Activated CD4-positive, alpha-beta T cell treated with anti-CD3 and anti-CD28 coated beads, Interleukin-2, amount 50 U/mL, for 4 hours (primary cell): Measurements from ENCODE around the gene QSOX1.

Experiments
- DNase-seq, 2 experiments: peaks; one replicate each; pipeline ENCODE4 v3.0.0-alpha.2; 2020

Gene QSOX1

GRCh38 chr1:180150982-180151381 lies 3.7 kb upstream of the QSOX1 start:
- DNase-seq: no peak

DNA sequence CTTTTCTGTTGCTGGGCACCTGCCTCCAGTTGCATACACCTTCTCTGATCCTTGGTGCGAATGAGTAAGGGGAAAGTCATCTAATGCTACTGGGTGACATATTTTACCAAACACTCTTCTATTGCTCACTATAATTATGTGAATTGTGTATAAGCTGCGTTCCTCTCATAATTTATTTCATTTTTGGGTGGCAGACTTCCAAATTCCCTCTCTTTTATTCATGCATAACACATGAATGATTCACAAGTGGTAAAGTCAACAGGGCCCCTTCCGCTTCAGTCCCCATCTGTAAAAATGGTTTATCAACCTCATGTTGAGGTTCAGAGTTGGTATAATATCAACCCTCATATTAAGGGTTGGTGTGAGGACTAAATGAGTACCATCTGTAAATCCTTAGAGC lies 3.2 kb upstream of the QSOX1 start:
- no peak for DNase-seq

- DNase-seq: no peak
Observed at GRCh38 chr1:180152588-180152987, 2.1 kb upstream of the QSOX1 start.

GRCh38 chr1:180153032-180153431 lies 1.6 kb upstream of the QSOX1 start:
- DNase-seq: no peak

DNA sequence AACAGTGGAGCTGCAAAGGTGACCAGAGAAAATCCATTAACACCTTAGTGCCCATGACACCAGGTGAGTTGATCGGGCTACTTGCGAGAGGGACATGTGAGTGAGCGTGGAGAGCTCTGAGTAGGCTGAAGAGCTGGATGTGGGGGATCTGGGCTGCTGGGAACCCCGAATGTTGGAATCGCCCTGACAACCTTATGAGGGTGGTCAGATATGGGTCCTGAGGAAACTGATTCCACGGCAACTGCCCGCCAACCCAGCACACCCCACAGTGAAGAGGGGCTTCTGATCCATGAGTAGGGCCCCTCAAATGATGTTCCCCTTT lies 705 bp upstream of the QSOX1 start:
- no peak for DNase-seq

- DNase-seq: peak; percentile 6 to 16
Observed at GRCh38 chr1:180155182-180155682, 563 bp downstream of the QSOX1 start.

DNA sequence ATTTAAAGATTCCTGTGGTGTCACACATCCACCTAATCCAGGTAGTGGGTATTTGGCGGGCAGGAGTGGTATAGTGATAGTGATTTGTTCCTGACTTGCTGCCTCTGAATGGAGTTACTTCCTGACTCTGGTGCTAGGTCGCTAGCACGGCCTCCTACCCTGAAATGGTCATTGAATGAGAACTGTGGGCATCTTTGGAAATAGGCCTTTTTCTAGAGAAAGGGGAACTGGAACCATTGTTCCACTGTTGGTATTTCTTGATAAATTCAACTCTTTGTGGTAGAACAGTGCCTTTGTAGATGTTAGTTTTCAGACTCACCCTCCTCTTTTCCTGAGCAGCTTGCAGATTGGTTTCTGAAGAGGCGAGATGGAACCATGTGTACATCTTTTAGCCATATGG lies 1.5 kb downstream of the QSOX1 start:
- DNase-seq: no peak

GRCh38 chr1:180156631-180157091 lies 2.0 kb downstream of the QSOX1 start:
- no peak for DNase-seq

DNA sequence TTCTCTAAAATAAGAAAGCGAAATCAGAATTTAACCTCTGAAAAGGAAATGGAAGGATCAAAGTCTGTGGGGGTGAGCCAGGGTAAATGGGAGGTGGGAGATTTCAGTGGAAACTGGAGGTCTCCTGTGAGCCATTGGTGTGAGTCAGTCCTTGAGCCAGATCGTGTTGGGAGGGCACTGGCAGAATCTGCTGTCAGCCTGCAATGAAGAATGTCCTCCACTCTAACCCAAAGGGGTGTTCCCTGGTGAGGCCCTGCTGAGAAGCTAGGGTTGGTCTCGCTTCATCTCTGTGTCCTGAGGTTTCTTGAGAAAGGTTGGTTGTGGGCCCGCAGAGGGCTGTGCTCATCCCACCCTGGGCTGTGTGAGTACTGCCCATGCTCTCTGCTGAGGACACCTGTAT lies 2.4 kb downstream of the QSOX1 start:
- DNase-seq: no peak

DNA sequence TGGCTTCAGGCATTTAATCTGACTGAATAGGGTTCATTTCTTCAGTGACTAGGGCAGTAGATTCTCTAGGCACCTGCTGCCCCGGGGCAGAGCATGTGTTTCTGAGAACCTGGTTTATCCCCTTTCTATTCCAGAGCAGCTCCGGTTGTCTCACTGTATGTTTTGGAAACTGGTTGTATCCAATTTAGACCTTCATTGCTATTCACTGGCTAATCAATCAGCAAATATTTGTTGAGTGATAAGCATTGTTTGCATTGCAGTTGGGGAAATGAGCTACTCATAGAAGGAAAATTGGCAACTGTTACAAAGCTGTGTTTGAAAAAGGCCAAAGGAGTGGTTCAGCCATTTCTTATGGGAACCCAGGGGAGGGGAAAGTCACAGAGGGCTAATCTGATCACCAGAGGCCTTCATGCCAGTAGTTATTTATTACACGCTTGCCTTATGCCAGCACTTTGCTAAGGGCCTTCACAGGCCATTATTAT lies 2.9 kb downstream of the QSOX1 start:
- no peak for DNase-seq

DNA sequence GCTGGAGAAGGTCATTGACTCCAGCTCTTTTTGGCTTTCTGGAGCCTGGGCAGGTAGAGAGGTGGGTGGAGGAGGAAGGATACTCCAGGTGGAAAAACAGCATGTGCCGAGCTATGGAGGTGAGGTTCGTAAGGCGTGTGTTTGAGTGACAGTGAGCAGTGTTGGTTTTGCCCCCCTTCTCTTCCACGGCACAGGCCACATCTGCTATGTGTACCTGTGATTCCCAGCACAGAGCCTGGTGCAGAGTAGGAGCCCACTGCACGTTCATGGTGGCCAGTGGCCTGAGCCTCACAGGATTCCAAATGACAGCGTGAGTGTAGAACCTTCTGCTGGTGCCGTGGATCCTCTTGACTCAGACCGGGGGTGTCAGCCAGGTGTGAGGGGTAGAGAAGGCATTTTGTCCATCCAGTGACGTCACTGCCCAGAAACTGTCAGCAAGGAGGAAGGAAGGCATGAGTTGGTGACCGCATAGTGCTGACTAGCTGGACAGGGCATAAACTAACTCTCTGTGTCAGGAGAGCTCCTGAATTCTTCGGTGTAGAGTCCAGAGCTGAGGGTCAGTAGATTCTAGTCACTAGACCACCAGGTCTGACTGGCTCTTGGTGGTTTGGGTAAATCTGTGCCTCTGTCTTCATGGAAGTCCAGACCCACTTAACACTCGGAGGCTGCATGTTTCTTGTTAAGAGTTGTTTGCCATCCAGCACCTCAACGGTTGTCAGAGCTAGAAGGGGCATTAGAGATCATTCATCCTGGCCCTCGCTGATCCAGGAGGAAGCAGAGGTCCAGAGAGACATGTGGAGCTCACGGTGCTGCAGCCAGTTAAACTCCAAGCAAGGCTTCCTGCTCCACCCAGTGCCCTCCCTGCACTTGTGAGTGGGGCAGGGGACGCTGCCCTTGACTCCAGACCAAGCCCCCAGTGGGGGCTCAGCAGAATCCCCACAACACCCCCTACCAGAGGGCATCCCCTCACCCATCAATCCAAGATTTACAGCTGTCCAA lies 3.8 kb downstream of the QSOX1 start:
- DNase-seq: no peak

GRCh38 chr1:180160357-180160756 lies 5.7 kb downstream of the QSOX1 start:
- no peak for DNase-seq

- DNase-seq: no peak
Observed at GRCh38 chr1:180163041-180163440, 8.4 kb downstream of the QSOX1 start.

DNA sequence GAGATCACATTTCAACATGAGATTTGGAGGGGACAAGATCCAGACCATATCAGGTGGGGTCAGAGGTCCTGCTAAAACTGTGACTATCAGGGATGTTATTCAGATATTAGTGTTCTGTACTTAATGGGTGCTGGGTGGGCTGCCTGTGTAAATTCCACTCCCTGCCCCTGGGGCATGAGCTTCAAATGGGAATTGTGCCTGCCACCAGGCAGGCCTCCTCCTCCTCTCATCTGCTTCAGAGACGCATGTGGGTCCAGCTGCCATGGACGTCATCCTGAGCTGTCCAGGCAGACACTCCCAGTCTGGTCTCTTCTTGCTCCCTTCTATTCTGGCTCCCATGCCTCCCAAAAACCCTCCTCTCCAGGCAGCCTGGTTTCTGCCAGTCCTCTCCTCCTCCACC lies 10.4 kb downstream of the QSOX1 start:
- DNase-seq: no peak

- no peak for DNase-seq
Observed at GRCh38 chr1:180165509-180166435, 11.1 kb downstream of the QSOX1 start.

DNA sequence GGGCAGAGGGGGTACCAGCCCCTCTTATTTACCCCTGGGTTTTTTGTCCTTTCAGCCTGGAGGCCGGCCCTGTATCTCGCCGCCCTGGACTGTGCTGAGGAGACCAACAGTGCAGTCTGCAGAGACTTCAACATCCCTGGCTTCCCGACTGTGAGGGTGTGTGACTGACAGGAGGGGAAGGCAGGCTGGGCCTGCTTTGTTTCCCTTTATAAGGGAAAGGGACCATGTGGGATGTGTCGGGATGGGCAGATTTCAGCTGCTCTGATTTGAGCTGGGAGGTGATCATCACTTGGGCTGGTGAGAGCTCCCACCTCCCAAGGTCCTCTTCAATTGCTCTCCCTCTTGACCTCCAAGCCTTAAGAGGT lies 11.7 kb downstream of the QSOX1 start:
- DNase-seq: no peak

DNA sequence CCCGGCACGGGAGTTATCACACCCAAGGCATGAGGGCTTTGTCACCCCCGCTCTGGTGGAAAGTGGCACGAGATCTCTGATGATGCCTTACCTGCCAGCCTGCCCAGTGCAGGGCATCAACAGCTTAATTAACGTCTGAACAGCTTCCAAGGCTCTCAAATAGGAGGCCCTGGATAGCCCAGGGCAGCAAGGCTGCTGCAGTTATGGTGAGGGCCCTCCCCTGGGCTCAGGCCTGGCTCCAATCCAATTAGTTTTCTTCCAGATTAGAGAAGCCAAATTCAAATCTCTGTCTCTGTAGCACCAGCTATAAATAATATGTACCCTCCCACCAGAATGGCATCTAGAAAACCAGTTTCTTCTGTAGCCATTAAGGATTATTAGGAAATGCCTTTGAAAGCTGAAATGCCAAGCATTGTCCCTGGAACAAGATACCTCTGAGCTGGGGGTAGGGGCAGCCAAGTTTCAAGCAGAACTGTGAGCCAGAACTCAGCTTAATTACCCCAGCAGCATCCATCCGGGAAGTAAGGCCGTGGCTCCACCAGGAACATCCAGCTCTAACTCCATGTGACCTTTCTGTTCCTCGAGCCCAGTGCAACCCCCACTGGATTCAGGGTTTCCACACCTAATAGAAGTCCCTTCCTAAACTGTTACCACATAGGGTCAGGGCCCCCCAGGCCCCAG lies 12.5 kb downstream of the QSOX1 start:
- DNase-seq: no peak

- no peak for DNase-seq
Observed at GRCh38 chr1:180167721-180168467, 13.2 kb downstream of the QSOX1 start.

DNA sequence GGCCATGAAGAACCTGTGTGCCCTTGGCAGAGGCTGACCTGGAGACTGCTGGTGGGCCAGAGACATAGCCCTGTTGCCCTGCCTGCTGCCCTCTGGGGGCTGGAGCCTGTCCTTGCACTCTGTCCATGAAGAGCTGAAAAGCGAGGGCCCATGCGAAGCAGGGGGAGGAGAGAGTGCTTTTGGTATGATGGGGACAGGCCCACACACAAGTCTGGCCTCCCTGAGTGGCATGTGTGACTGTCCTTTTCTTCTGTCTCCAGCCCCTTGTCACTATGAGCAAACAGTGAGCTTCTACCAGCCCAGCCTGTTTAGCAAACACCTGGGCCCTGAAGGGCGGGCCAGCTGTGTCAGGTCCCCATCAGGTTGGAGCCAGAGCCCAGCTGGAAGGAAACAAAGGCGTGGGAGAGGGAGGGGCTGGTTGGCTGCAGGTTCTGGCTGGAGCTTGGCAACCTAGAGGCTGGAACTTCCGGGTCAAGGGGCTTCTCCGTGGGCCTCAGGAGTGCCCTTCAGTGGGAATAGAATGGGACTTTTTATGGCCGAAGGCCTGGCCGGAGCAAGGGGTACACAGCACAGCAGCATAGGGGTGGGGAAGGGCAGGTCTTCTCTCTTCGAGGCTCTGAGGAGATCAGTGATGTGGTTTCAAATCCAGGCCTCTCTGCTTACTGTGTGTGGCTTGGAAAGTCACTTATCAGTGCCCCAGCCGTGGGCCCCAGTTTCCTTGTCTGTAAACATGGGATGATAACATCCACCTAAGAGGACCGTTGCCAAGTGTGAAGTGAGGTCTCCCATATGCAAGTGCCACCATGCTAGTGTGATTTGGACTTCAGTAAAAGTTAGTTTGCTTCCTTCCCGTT lies 14.3 kb downstream of the QSOX1 start:
- DNase-seq: peak; percentile 9 to 11

DNA sequence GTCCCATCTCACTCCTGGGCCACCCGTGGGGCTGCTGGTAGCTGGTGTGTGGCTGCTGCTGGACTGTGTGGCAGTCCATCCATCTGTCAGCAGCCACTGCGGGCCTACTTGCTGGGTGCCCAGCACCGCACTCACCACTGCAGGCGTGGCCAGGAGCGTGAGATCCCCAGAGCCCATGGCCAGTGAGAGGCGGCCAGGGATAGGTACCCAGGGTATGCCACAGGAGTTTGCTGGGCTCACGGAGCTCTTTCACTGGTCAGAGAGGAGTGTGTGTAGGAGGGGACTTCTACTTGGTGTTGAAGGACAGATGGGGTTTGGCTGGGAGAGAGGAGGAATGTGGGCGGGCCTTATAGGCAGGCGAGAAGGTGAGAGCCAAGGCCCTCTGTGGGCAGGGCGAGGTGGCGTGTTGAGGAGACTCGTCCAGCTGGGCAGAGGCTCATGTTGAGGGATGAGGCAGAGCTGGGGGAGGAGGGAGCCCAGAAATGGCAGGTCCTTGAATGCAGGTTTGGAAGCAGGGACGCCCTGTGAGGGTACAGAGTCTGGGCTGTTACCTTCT lies 15.0 kb downstream of the QSOX1 start:
- DNase-seq: no peak
